ENCODE results near the gene BCKDHB.

BCKDHB gene

GRCh38 chr6:80357674-80358073 is 251.2 kb downstream of the BCKDHB start:
- Histone ChIP-seq H3K4me3 (ENCODE audit: low read length) (no peak overlapping the region), H3K9me3 (ENCODE audit: control insufficient read depth, insufficient read depth, low read length) (no peaks in the 10 kb centered on the region), H3K27ac (ENCODE audit: low read length) (no peak overlapping the region), H3K36me3 (ENCODE audit: control insufficient read depth, insufficient read depth, low read length) (no peaks in the 10 kb centered on the region), H3K4me1 (ENCODE audit: control insufficient read depth, insufficient read depth, low read length) (no peaks in the 10 kb centered on the region; the same call in 1 of the 2 replicates), H3K27me3 (ENCODE audit: control insufficient read depth, insufficient read depth, low read length) (no peaks in the 10 kb centered on the region)
- no peak for DNase-seq (ENCODE audit: low read depth, low spot score)
- whole genome bisulfite sequencing (ENCODE audit: insufficient coverage, insufficient read length), result no CpG with 5 or more reads among the region's 2 CpGs

GRCh38 chr6:80363501-80364122 is 257.1 kb downstream of the BCKDHB start:
- no peaks in the 10 kb centered on the region for H3K27me3 ChIP-seq (ENCODE audit: control insufficient read depth, insufficient read depth, low read length)
- no peaks in the 10 kb centered on the region for H3K9me3 ChIP-seq (ENCODE audit: control insufficient read depth, insufficient read depth, low read length)
- H3K27ac ChIP-seq (ENCODE audit: low read length), result no peak overlapping the region
- H3K4me3 ChIP-seq (ENCODE audit: low read length), result no peak overlapping the region
- no peaks in the 10 kb centered on the region for H3K36me3 ChIP-seq (ENCODE audit: control insufficient read depth, insufficient read depth, low read length)
- DNase-seq (ENCODE audit: low read depth, low spot score), result no peak
- no CpG with 5 or more reads among the region's 3 CpGs for WGBS (ENCODE audit: insufficient coverage, insufficient read length)
- no peaks in the 10 kb centered on the region for H3K4me1 ChIP-seq (ENCODE audit: control insufficient read depth, insufficient read depth, low read length)

GRCh38 chr6:80364149-80364548 is 257.7 kb downstream of the BCKDHB start:
- H3K27me3 ChIP-seq (ENCODE audit: control insufficient read depth, insufficient read depth, low read length), result no peaks in the 10 kb centered on the region
- DNase-seq (ENCODE audit: low read depth, low spot score), result no peak
- H3K27ac ChIP-seq (ENCODE audit: low read length), result no peak overlapping the region
- no peaks in the 10 kb centered on the region for H3K36me3 ChIP-seq (ENCODE audit: control insufficient read depth, insufficient read depth, low read length)
- H3K9me3 ChIP-seq (ENCODE audit: control insufficient read depth, insufficient read depth, low read length), result no peaks in the 10 kb centered on the region
- H3K4me3 ChIP-seq (ENCODE audit: low read length), result no peak overlapping the region
- no peaks in the 10 kb centered on the region for H3K4me1 ChIP-seq (ENCODE audit: control insufficient read depth, insufficient read depth, low read length)
- WGBS (ENCODE audit: insufficient coverage, insufficient read length), result no CpG with 5 or more reads among the region's 3 CpGs

GRCh38 chr6:80366051-80366450 is 259.6 kb downstream of the BCKDHB start:
- H3K4me1 ChIP-seq (ENCODE audit: control insufficient read depth, insufficient read depth, low read length), result no peaks in the 10 kb centered on the region
- H3K27me3 ChIP-seq (ENCODE audit: control insufficient read depth, insufficient read depth, low read length), result no peaks in the 10 kb centered on the region
- no peak overlapping the region for H3K27ac ChIP-seq (ENCODE audit: low read length)
- no CpG with 5 or more reads among the region's 4 CpGs for WGBS (ENCODE audit: insufficient coverage, insufficient read length)
- no peak overlapping the region for H3K4me3 ChIP-seq (ENCODE audit: low read length)
- no peak for DNase-seq (ENCODE audit: low read depth, low spot score)
- H3K9me3 ChIP-seq (ENCODE audit: control insufficient read depth, insufficient read depth, low read length), result no peaks in the 10 kb centered on the region
- H3K36me3 ChIP-seq (ENCODE audit: control insufficient read depth, insufficient read depth, low read length), result no peaks in the 10 kb centered on the region

- Histone ChIP-seq H3K27ac (ENCODE audit: low read length) (no peak overlapping the region), H3K27me3 (ENCODE audit: control insufficient read depth, insufficient read depth, low read length) (no peaks in the 10 kb centered on the region), H3K4me3 (ENCODE audit: low read length) (no peak overlapping the region), H3K9me3 (ENCODE audit: control insufficient read depth, insufficient read depth, low read length) (no peaks in the 10 kb centered on the region), H3K36me3 (ENCODE audit: control insufficient read depth, insufficient read depth, low read length) (no peaks in the 10 kb centered on the region), H3K4me1 (ENCODE audit: control insufficient read depth, insufficient read depth, low read length) (no peaks in the 10 kb centered on the region)
- DNase-seq (ENCODE audit: low read depth, low spot score), result no peak
Measured at GRCh38 chr6:80366714-80367113, 260.2 kb downstream of the BCKDHB start.

GRCh38 chr6:80376411-80376810 is 269.9 kb downstream of the BCKDHB start:
- no peak overlapping the region for H3K27ac ChIP-seq (ENCODE audit: low read length)
- no peak overlapping the region for H3K4me3 ChIP-seq (ENCODE audit: low read length)
- no peaks in the 10 kb centered on the region for H3K4me1 ChIP-seq (ENCODE audit: control insufficient read depth, insufficient read depth, low read length)
- H3K9me3 ChIP-seq (ENCODE audit: control insufficient read depth, insufficient read depth, low read length), result no peaks in the 10 kb centered on the region
- no peaks in the 10 kb centered on the region for H3K36me3 ChIP-seq (ENCODE audit: control insufficient read depth, insufficient read depth, low read length)
- no peak for DNase-seq (ENCODE audit: low read depth, low spot score)
- no peaks in the 10 kb centered on the region for H3K27me3 ChIP-seq (ENCODE audit: control insufficient read depth, insufficient read depth, low read length)

GRCh38 chr6:80380566-80380965 is 274.1 kb downstream of the BCKDHB start:
- H3K27ac ChIP-seq (ENCODE audit: low read length), result no peak overlapping the region
- no CpG with 5 or more reads among the region's 1 CpG for WGBS (ENCODE audit: insufficient coverage, insufficient read length)

GRCh38 chr6:80382811-80383210 is 276.3 kb downstream of the BCKDHB start:
- Histone ChIP-seq H3K27me3 (ENCODE audit: control insufficient read depth, insufficient read depth, low read length) (no peaks in the 10 kb centered on the region), H3K36me3 (ENCODE audit: control insufficient read depth, insufficient read depth, low read length) (no peaks in the 10 kb centered on the region), H3K4me3 (ENCODE audit: low read length) (no peak overlapping the region), H3K4me1 (ENCODE audit: control insufficient read depth, insufficient read depth, low read length) (no peaks in the 10 kb centered on the region), H3K9me3 (ENCODE audit: control insufficient read depth, insufficient read depth, low read length) (no peaks in the 10 kb centered on the region), H3K27ac (ENCODE audit: low read length) (no peak overlapping the region)
- no peak for DNase-seq (ENCODE audit: low read depth, low spot score)
- WGBS (ENCODE audit: insufficient coverage, insufficient read length), result no CpG with 5 or more reads among the region's 2 CpGs

More at GRCh38 chr6:80380566-80380965, 274.1 kb downstream of the BCKDHB start:
- Histone ChIP-seq H3K4me3 (ENCODE audit: low read length) (no peak overlapping the region), H3K4me1 (ENCODE audit: control insufficient read depth, insufficient read depth, low read length) (no peaks in the 10 kb centered on the region), H3K9me3 (ENCODE audit: control insufficient read depth, insufficient read depth, low read length) (no peaks in the 10 kb centered on the region), H3K27me3 (ENCODE audit: control insufficient read depth, insufficient read depth, low read length) (no peaks in the 10 kb centered on the region), H3K36me3 (ENCODE audit: control insufficient read depth, insufficient read depth, low read length) (no peaks in the 10 kb centered on the region)
- no peak for DNase-seq (ENCODE audit: low read depth, low spot score)

- Histone ChIP-seq H3K4me3 (ENCODE audit: low read length) (no peak overlapping the region), H3K36me3 (ENCODE audit: control insufficient read depth, insufficient read depth, low read length) (no peaks in the 10 kb centered on the region), H3K4me1 (ENCODE audit: control insufficient read depth, insufficient read depth, low read length) (peaks cover 2% of the 10 kb centered on the region; the same call in 1 of the 2 replicates), H3K27ac (ENCODE audit: low read length) (no peak overlapping the region), H3K9me3 (ENCODE audit: control insufficient read depth, insufficient read depth, low read length) (no peaks in the 10 kb centered on the region), H3K27me3 (ENCODE audit: control insufficient read depth, insufficient read depth, low read length) (no peaks in the 10 kb centered on the region)
- WGBS (ENCODE audit: insufficient coverage, insufficient read length), result no CpG with 5 or more reads among the region's 3 CpGs
- DNase-seq (ENCODE audit: low read depth, low spot score), result no peak
Measured at GRCh38 chr6:80388507-80388906, 282.0 kb downstream of the BCKDHB start.
